Activated naive CD4-positive, alpha-beta T cell treated with Interleukin-2 at 50 U/mL for 16 hours (primary cell): ENCODE data around the gene PARP12.

ENCODE experiments used
- DNase-seq: peaks from one replicate; pipeline ENCODE4 v3.0.0-alpha.2; 2020

The PARP12 gene

DNA sequence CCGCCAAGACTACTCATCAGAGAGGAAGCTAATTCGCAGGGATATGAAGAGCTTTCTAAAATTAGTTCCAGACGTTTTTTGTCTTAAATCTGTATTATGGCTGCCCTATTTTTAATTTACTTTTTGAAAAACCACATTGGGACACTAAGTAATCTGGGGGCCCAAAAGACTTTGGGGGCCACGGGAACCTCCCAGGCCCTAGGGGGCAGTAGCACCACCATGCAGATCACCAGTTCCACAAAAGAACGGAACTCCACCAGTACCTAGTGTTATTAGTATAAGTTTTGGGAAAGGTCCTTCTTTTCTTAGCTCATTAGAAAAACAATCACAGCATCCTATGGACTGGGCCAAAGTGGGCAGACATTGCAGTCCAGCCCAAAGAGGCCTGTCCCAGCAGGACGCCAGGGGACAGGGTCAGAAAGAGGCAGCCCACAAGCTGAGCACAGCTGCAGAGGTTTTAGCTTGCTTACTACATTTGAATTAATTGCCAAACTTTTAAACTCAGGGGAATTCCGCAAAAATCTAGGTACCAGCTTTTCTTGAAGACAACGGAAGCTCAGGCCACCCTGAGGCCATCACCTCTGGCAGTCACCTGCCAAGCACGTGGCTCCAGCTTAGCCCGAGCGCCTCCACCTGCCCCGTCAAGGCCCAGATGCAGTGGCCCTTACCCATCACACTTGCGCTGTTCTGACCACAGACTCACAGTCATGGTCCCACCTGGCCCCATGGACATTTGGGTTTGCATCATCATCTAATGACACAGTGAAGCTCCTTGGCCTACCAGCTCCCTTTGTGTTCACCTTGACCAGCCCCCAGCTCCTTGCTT is 74.8 kb downstream of the PARP12 start:
- no peak for DNase-seq

- DNase-seq: no peak
Measured at GRCh38 chr7:139985811-139986210, 76.9 kb downstream of the PARP12 start.

GRCh38 chr7:139984642-139985539 is 77.9 kb downstream of the PARP12 start:
- no peak for DNase-seq

- no peak for DNase-seq
Measured at GRCh38 chr7:139982927-139983920, 79.5 kb downstream of the PARP12 start.

- DNase-seq: no peak
Measured at GRCh38 chr7:139981511-139981895, 81.2 kb downstream of the PARP12 start.

GRCh38 chr7:139976838-139977656 is 85.7 kb downstream of the PARP12 start:
- no peak for DNase-seq

GRCh38 chr7:139976055-139976837 is 86.5 kb downstream of the PARP12 start:
- DNase-seq: no peak

DNA sequence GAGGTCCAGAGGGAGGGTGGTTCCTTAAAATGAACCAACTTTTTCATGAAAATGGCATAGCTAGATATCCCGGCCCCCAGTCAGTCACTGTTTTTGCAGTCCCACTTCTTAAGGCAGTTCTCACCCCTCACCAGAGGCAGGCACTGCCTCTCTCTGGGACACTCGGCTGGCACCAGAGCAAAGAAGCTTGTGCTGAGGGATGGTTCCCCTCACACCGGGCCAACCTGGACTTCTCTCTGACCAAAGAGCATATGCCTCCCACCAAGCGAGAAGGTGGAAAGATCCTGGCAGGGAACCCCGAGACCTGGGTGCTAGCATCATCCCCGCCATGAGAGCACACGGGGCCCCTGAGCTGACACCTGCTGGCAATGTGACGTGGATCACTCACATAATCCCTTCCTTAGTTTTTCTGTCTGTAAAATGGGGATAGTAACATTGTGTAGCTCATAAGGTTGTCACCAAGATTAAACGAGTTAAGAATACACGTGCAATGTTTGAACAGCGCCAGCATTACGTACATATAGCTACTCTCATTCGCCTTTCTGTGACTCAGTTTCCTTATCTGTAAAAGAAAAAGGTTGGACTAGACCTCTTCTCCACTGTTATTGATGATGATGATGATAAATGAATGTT is 88.5 kb downstream of the PARP12 start:
- DNase-seq: no peak
